GM12801 (cell line): Measurements from ENCODE around the gene SENP5.

Source experiments
- CTCF ChIP-seq: IDR thresholded peaks from one replicate; pipeline ENCODE4 v1.5.1; 2011; ENCODE audit warnings: control low read depth; ENCODE audit not compliant: insufficient read length; ENCODE audit errors: extremely low read depth

Gene SENP5

DNA sequence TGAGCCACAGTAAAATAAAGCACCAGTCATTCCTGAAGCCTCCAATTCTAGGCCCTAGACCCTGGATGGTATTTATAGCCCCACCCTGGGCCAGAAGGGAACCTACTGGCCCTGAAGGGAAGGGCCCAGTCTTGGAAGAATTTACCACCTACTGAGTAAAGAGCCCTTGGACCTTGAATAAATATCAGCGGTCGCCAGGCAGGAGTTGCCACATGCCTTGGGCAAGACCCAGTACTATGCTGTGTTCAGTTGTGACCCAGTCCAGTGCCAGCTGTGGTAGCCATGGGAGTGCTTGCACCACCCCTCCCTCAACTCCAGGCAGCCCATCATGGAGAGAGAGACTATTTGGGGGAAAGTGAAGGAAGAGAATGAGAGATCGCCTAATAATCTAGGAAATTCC, 47.7 kb downstream of the SENP5 start:
- TF ChIP-seq CTCF: no peak

DNA sequence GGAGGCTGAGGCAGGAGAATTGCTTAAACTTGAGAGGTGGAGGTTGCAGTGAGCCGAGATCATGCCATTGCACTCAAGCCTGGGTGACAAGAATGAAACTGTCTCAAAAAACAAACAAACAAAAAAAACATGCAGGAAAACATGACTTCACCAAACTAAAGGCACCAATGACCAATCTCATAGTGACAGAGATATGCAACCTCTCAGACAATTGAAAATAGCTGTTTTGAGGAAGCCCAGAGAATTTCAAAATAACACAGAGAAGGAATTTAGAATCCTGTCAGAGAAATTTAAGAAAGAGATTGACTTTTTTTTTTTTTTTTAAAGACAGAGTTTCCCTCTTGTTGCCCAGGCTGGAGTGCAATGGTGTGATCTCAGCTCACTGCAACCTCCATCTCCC, 48.5 kb downstream of the SENP5 start:
- TF ChIP-seq CTCF: no peak

DNA sequence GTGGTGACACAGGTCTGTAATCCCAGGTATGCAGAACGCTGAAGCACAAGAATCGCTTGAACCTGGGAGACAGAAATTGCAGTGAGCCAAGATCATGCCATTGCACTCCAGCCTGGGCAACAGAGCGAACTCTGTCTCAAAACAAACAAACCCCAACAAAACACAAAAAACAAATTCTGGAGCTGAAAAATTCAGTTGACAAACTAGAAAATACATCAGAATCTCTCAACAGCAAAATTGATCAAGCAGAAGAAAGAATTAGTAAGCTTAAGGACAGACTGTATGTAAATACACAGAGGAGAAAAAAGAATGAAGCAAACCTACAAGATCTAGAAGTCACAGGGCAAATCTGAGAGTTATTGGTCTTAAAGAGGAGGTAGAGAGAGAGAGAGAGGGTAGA, 49.3 kb downstream of the SENP5 start:
- TF ChIP-seq CTCF: no peak

DNA sequence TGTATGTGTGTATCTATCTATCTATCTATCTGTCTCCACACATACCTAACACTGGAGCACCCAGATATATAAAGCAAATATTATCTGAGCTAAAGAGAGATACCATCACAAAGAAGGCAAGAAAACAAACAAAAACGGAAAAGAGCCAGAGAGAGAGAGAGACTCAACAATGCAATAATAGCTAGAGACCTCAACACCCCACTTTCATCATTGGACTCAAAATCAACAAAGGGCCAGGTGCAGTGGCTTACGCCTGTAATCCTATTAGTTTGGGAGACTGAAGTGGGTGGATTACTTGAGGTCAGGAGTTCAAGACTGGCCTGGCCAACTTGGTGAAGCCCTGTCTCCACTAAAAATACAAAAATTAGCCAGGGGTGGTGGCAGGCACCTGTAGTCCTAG, 51.2 kb downstream of the SENP5 start:
- no peak for TF ChIP-seq CTCF

GRCh38 chr3:196920733-196921132, 53.0 kb downstream of the SENP5 start:
- TF ChIP-seq CTCF: no peak

- no peak for TF ChIP-seq CTCF
Measured at GRCh38 chr3:196927571-196928453, 60.1 kb downstream of the SENP5 start.

GRCh38 chr3:196931157-196931556, 63.4 kb downstream of the SENP5 start:
- TF ChIP-seq CTCF: no peak
